Left lung (tissue), 10 donors: ENCODE results near the gene LIMA1. TPM values are rescaled to one million over a fixed set of nuclear protein-coding genes. Genes with fewer than 3 reads are reported as not detected.

Source experiments
- ATAC-seq: fragments of 200-7000 bp; cut with Tn5 transposase; one replicate; pipeline ENCODE4 v1.9.1; 2020; ENCODE audit warnings: moderate library complexity
- DNase-seq, 4 donors: peaks; one replicate each; pipeline ENCODE4 v3.0.0-alpha.2; 2013 to 2020
- H3K27ac ChIP-seq, 2 donors: fragments of 200-600 bp; sonication (generic) in 1 of 2; one replicate each; pipeline versions ENCODE4 v1.5.0 to v1.8.0; 2020 to 2021
- H3K27me3 ChIP-seq, 2 donors: fragments of 200-600 bp; sonication (generic) in 1 of 2; one replicate each; pipeline versions ENCODE4 v1.5.0 to v1.8.0; 2020 to 2021
- H3K36me3 ChIP-seq, 2 donors: fragments of 200-600 bp; sonication (generic) in 1 of 2; one replicate each; pipeline versions ENCODE4 v1.5.0 to v1.8.0; 2020 to 2021
- H3K4me1 ChIP-seq, 2 donors: fragments of 200-600 bp; one replicate each; pipeline ENCODE4 v1.8.0; 2021
- H3K4me3 ChIP-seq, 2 donors: fragments of 200-600 bp; sonication (generic) in 1 of 2; one replicate each; pipeline versions ENCODE4 v1.5.0 to v1.8.0; 2020 to 2021; ENCODE audit warnings: mild to moderate bottlenecking in 1 of 2
- H3K9me3 ChIP-seq, 2 donors: fragments of 200-600 bp; sonication (generic) in 1 of 2; one replicate each; pipeline versions ENCODE4 v1.5.0 to v1.8.0; 2020 to 2021
- intact Hi-C, 2 donors: fragments of 100-400 bp; cut with DNase I; formaldehyde crosslinking; loops; one replicate each; pipeline versions ENCODE4 v1.11.2 to v1.14.2; 2022
- polyA plus RNA-seq, 6 donors: library from polyadenylated mRNA; unstranded; fragments of 120-200 nt; gene quantifications; one replicate each; pipeline ENCODE4 v1.2.1, GENCODE V29; 2013; ENCODE audit not compliant: insufficient read length in 6 of 6
- total RNA-seq, 2 donors: library from RNA; stranded (reverse); fragmentation: NEBNext Ultra II Directional; extraction: Animal tissue kit (Norgen Biotek cat#: 25700); gene quantifications; one replicate each; pipeline ENCODE4 v1.2.1, GENCODE V29; 2021
- TF ChIP-seq, protein P1 (sequence below), 2 donors: fragments of 200-600 bp; sonication (generic) in 1 of 2; IDR thresholded peaks; one replicate each; pipeline versions ENCODE4 v1.5.0 to v1.8.0; 2021; ENCODE audit warnings: antibody characterized with exemption in 2 of 2
- donor health status: DM: no; HTN: yes; CAD: no.
- donor health status: DM: no; HTN: no; CAD: no.

The LIMA1 gene
- total and polyA plus RNA-seq, 8 donors = 71.9 to 91.0 (median 81.9) TPM

DNA sequence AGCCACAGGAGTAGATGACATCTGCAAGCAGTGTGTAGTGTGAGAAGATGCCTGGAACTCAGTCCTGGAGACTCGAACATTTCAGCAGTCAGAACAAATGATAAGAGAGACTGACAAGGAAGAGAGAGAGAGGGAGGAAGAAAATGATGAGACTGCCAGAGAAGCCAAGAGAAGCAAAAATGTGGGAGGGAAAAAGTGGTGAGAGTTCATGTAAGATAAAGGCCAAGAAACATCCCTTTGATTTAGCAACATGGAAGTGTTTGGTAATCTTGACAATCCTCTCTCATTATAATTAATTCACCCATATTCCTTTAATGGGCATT lies 42.6 kb downstream of the LIMA1 start:
- H3K36me3 ChIP-seq = peaks cover 0 to 5% of the 10 kb centered on the region in 2 donors
- no peak overlapping the region for H3K4me3 ChIP-seq
- H3K27me3 ChIP-seq = no peaks in the 10 kb centered on the region
- H3K27ac ChIP-seq = peak overlapping the region in 1 of 2 donors; percentile 85
- H3K4me1 ChIP-seq = peaks cover 14 to 24% of the 10 kb centered on the region in 2 donors
- TF ChIP-seq, protein P1, sequence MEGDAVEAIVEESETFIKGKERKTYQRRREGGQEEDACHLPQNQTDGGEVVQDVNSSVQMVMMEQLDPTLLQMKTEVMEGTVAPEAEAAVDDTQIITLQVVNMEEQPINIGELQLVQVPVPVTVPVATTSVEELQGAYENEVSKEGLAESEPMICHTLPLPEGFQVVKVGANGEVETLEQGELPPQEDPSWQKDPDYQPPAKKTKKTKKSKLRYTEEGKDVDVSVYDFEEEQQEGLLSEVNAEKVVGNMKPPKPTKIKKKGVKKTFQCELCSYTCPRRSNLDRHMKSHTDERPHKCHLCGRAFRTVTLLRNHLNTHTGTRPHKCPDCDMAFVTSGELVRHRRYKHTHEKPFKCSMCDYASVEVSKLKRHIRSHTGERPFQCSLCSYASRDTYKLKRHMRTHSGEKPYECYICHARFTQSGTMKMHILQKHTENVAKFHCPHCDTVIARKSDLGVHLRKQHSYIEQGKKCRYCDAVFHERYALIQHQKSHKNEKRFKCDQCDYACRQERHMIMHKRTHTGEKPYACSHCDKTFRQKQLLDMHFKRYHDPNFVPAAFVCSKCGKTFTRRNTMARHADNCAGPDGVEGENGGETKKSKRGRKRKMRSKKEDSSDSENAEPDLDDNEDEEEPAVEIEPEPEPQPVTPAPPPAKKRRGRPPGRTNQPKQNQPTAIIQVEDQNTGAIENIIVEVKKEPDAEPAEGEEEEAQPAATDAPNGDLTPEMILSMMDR (IDR thresholded peaks at IDR 0.05) = no peak
- no peak for ATAC-seq
- DNase-seq = no peak
- H3K9me3 ChIP-seq = no peaks in the 10 kb centered on the region
- intact Hi-C loops = no loop called here

DNA sequence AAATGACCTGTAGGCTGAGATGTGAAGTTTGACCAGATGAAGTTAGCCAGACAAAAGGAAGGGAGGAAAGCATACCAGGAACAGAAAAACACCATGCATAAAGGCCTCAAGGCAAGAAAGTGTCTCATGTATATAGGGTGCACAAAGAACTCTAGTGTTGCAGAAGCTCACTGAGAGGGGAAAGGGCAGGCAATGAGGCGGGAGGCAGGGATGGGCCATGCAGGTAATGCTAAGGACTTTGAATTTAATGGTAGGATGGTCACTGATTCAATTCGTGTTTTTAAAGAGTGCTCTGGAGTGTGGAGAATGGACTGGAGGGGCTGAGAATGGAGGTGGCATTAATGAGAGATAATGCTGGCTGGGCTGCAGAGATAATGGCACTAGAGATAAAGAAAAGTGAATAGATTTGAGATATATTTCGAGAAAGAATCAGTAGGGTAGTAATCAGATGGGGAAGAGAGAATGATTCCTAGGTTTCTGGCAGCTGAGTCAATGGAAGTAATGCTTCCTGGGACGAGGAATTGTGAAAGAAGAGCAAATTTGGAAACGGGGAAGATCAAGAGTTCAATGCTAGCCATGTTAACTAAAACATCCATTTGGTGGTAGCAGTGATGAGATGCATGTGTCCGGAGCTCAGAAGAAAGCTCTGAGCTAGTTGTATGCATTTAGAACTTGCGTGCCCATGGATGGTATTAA lies 43.1 kb downstream of the LIMA1 start:
- Histone ChIP-seq H3K9me3 (no peaks in the 10 kb centered on the region), H3K36me3 (peaks cover 0 to 5% of the 10 kb centered on the region in 2 donors), H3K27me3 (no peaks in the 10 kb centered on the region), H3K4me1 (peaks cover 14 to 24% of the 10 kb centered on the region in 2 donors), H3K4me3 (no peak overlapping the region), H3K27ac (peak overlapping the region in 1 of 2 donors; percentile 85)
- ATAC-seq = no peak
- intact Hi-C loops = no loop called here
- TF ChIP-seq, protein P1 (IDR thresholded peaks at IDR 0.05) = no peak
- DNase-seq = no peak

DNA sequence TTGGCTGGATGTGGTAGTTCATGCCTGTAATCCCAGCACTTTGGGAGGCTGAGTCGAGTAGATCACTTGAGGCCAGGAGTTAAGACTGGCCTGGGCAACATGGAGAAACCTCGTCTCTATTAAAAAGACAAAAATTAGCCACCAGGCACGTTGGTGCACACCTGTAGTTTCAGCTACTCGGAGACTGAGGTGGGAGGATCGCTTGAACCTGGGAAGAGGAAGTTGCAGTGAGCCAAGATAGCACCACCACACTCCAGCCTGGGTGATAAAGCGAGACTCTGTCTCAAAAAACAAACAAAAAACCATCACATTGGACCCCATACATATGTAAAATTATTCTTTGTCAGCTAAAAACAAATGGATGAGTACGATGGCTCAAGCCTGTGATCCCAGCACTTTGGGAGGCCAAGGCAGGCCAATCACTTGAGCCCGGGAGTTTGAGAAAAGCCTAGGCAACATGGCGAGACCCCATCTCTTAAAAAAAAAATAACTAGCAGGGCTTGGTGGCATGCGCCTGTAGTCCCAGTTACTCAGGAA lies 43.9 kb downstream of the LIMA1 start:
- intact Hi-C loops = no loop called here
- Histone ChIP-seq H3K4me1 (peaks cover 14 to 24% of the 10 kb centered on the region in 2 donors), H3K27me3 (no peaks in the 10 kb centered on the region), H3K27ac (peak overlapping the region in 1 of 2 donors; percentile 85), H3K9me3 (no peaks in the 10 kb centered on the region), H3K36me3 (peaks cover 0 to 5% of the 10 kb centered on the region in 2 donors), H3K4me3 (no peak overlapping the region)
- DNase-seq (no peak), ATAC-seq (no peak)
- TF ChIP-seq, protein P1 (IDR thresholded peaks at IDR 0.05) = no peak

DNA sequence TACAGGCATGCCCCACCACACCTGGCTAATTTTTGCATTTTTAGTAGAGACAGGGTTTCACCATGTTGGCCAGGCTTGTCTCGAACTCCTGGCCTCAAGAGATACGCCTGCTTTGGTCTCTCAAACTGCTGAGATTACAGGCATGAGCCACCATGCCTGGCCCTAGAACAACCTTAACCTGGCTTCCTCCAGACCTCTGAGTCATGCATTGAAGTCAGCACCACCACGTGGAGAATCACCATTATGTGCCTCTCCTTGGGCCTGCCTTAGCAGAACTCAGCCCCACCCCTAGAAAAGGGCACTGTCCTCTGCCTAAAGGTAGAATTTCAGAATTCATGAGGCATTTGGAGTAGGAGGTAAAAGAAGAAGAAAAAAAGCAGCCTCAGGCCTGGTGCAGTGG lies 49.0 kb downstream of the LIMA1 start:
- DNase-seq = no peak
- Histone ChIP-seq H3K9me3 (no peaks in the 10 kb centered on the region), H3K27ac (no peak overlapping the region), H3K4me3 (no peak overlapping the region), H3K36me3 (peaks cover 0 to 11% of the 10 kb centered on the region in 2 donors), H3K4me1 (no peaks in the 10 kb centered on the region), H3K27me3 (no peaks in the 10 kb centered on the region)
- TF ChIP-seq, protein P1 (IDR thresholded peaks at IDR 0.05) = no peak
- intact Hi-C loops = no loop called here
- ATAC-seq = peak; percentile 61

DNA sequence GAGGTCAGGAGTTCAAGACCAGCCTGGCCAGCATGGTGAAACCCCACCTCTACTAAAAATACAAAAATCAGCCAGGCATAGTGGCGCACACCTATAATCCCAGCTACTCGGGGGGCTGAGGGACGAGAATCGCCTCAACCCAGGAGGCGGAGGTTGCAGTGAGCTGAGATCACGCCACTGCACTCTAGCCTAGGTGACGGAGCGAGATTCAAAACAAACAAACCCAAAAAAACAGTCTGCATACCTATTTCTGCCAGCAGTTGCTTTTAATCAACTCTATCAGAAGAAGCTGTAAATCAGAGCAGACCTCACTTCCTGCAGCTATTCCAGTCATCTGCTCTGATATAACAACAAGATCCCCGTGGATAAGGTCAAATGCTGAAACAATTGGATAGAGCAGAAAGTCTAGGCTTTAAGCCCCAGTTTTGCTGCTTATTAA lies 50.5 kb downstream of the LIMA1 start:
- Histone ChIP-seq H3K36me3 (peaks cover 0 to 11% of the 10 kb centered on the region in 2 donors), H3K27me3 (no peaks in the 10 kb centered on the region), H3K27ac (no peak overlapping the region), H3K4me3 (no peak overlapping the region), H3K4me1 (no peaks in the 10 kb centered on the region), H3K9me3 (no peaks in the 10 kb centered on the region)
- intact Hi-C loops = no loop called here
- DNase-seq (no peak), ATAC-seq (no peak)
- TF ChIP-seq, protein P1 (IDR thresholded peaks at IDR 0.05) = no peak
